Activated CD8-positive, alpha-beta memory T cell treated with anti-CD3 and anti-CD28 coated beads, Interleukin-2, amount 50 U/mL, for 48 hours (primary cell): ENCODE measurements around the gene UGT1A6.
"Not testable (repeated sequence)": the region's sequence is repeated elsewhere in the genome, so short reads cannot be mapped to it uniquely, and the experiment has no call there.

Experiments used
- DNase-seq: peaks from one replicate; pipeline ENCODE4 v3.0.0-alpha.2; 2020

Gene UGT1A6

DNA sequence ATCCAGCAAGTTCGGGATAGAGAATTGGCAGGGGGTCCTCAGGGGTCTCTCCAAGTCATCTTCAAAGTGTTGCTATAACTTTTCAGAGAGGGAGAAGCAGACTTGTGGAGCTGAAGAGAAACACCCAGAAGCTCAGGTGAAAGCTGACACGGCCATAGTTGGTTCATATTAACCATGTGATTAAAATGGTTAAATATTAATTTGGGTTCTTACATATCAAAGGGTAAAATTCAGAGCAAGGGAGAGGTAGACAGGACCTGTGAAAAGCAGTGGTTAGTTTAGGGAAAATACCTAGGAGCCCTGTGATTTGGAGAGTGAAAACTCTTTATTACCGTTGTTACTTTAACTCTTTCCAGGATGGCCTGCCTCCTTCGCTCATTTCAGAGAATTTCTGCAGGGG lies at the start of gene UGT1A6:
UGT1A6 (plus strand) TSS at position 243 of the 400 bp plus-strand sequence; CDS start at position 358, 115 bp downstream.
- DNase-seq: no peak

DNA sequence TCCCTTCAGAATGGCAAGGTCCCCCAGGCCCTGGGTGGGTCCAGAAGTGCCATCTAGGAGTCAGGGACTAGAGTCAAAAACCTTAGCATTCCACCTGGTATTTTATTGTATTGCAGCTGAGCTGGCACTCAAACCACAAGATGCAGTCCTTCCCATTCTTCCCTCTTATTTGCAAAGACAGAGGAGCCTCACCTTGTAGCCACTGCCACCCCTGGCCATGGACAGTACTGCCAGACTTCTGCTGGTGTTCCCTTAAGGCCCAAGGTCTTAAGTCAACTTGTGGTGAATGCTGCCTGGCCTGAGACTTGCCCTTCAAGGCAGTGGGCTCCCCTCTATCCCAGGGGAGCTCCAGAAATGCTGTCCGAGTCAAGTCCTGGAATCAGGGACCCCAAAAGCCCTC lies 49.6 kb upstream of the UGT1A6 start:
- no peak for DNase-seq

DNA sequence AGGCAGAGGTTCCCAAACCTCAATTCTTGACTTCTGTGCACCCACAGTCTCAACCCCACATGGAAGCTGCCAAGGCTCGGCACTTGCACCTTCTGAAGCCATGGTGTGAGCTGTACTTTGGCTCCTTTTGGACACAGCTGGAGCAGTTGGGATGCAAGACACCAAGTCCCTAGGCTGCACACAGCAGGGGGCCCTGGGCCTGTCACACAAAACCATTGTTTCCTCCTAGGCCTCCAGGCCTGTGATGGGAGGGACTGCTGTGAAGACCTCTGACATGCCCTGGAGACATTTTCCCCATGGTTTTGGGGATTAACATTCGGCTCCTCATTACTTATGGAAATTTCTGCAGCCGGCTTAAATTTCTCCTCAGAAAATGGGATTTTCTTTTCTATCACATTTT lies 46.7 kb upstream of the UGT1A6 start:
- not testable (repeated sequence) for DNase-seq

DNA sequence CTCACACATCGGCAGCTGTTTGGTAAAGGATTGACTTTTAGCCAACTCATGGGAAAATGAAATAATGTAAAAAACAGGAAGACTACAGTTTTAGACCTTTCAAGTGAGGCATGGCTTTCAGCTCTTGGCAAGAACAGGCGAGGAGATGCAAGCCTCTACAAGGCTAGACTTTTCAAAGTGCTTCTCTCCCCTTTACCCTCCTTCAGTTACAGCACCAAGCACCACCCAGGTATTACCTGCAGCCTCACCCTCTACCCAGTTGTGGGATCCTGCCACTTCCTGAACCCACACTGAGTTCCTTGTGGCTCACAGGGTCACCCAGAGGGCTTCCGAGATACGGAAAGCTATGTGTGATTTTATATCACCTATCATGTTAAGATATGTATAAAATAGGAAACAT lies 41.7 kb upstream of the UGT1A6 start:
- no peak for DNase-seq

DNA sequence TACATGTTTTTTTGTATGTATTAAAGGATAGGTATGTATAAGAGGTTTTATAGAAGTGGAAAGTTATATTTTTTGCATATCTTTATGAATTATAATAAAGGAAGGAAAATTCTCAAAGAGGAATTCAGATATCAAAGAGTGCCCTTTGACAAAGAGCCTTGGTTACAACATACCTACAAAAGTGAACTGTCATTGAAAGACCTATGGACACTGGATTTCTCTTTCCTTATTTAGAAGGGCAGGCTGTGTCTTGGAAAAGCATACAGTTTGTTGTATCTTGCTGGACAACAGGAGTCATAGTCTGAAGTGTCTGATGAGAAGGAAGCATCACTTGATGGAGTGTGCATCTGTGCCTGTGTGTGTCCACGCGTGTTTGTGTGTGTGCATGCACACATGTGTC lies 41.3 kb upstream of the UGT1A6 start:
- DNase-seq: no peak

DNA sequence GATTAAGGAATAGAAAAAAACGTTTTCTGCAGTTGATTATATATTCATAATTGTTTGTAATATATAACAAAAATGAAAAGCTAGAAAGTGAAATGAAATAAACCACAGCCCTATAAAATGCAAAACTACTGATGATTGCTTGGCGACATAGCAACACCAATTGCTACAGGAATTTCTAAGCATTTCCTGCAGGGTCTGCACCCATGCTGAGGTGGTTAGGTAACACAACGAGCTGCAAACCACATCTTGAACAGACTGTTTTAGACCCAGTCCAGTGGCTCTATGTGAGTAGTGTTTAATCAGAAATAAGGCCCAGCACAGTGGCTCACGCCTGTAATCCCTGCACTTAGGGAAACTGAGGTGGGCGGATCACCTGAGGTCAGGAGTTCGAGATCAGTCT lies 38.2 kb upstream of the UGT1A6 start:
- DNase-seq: no peak

DNA sequence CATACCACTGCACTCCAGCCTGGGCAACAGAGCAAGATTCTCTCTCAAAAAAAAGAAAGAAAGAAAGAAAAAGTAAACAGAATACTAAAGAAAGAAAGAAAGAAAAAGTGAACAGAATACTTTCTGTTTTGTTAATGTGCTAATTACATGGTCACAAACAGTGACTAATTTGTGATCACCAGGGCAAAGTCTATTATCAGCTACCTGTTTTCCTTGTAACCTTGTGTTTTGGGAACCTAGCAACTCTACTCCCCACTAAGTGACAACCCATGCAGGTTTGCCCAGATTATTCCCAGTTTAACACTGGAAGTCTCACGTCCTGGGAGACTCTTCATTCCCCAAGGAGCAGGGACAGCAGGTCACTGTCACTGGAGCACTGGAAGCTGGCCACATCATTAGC lies 37.6 kb upstream of the UGT1A6 start:
- no peak for DNase-seq

DNA sequence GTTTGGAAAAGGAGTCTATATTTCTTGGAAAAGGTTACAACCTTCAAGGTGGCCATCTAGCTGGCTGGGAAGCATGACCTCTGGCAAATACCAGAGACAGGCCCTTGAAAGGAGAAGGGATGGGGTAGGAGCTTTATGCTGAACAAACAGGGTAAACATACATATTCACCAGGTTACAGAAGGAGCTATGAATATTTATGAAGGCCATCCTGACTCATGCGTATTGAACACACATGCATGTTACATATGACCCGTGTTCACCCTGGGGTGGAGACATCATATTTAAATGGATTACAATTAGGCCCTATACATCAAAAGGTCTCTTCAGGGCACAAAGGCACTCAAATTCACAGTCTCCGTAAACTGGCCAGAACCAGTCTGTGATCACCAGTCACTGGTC lies 36.7 kb upstream of the UGT1A6 start:
- DNase-seq: not testable (repeated sequence)

DNA sequence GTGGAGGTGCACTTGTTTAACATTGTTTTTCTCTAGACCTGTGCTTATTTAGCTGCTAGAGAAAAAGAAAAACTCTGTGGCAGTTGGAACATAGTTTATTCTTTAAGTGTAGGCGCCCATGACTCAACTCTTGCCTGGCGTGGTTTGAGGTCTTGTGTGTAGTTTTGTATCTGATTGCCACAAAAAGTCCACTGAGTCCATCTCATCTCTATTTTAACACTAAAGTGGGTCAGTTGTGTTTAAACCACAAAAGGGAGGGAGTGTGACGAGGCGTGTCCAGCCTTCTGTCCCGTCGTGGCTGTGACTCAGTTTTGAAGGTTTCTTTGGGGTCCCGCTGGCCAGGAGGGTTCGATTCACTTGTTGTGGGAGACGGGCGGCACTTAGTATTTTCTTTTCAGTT lies 36.2 kb upstream of the UGT1A6 start:
- no peak for DNase-seq

DNA sequence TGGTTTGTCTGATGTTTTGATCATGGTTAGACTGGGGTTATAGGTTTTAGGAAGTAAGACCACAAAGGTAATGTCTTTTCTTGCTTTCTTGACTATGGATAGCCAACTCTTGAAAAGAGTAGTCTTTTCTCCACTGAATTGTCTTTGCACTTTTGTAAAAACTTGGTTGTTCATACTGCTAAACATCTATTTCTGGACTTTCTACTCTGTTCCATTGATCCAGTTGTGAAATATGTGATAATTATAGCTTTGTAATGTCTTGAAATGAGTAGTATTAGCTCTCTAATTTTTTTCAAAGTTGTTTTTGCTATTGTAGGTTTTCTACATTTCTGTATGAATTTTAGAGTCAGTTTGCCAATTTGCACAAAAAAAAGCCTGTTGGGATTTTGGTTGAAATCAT lies 34.1 kb upstream of the UGT1A6 start:
- DNase-seq: no peak

DNA sequence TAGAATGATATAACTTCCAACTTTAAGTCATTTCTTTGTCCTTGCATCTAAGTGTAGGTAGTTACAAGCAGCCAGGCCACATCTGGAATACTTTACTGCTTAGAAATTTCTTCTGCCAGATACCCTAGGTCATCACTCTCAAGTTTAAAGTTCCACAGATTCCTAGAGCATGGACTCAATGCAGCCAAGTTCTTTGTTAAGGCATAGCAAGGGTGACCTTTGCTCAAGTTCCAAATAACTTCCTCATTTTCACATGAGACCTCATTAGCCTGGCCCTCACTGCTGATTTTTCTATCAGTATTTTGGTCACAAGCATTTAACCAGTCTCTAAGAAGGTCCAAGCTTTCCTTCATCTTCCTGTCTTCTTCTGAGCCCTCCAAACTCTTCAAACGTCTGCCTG lies 28.8 kb upstream of the UGT1A6 start:
- no peak for DNase-seq

DNA sequence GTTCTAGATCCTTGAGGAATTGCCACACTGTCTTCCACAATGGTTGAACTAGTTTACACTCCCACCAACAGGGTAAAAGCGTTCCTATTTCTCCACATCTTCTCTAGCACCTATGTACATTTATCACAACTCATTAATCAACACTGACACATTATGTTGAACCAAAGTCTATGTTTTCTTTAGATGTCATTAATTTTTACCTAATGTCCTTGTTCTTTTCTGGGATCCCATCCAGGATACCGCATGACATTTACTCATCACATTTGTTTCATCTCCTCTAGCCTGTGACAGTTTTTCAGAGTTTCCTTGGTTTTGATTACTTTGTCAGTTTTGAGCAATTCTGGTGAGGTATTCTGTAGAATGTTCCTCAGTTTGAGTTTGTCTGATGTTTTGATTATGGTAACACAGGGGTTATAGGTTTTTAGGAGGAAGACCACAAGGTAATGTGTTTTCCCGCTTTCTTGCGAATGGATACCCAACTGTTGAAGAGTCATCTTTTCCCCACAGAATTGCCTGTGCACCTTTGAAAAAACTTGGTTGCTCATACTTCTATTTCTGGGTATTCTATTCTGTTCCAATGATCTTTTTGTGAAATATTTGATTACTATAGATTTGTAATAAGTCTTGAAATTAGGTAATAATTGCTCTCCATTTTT lies 24.0 kb upstream of the UGT1A6 start:
- DNase-seq: no peak

DNA sequence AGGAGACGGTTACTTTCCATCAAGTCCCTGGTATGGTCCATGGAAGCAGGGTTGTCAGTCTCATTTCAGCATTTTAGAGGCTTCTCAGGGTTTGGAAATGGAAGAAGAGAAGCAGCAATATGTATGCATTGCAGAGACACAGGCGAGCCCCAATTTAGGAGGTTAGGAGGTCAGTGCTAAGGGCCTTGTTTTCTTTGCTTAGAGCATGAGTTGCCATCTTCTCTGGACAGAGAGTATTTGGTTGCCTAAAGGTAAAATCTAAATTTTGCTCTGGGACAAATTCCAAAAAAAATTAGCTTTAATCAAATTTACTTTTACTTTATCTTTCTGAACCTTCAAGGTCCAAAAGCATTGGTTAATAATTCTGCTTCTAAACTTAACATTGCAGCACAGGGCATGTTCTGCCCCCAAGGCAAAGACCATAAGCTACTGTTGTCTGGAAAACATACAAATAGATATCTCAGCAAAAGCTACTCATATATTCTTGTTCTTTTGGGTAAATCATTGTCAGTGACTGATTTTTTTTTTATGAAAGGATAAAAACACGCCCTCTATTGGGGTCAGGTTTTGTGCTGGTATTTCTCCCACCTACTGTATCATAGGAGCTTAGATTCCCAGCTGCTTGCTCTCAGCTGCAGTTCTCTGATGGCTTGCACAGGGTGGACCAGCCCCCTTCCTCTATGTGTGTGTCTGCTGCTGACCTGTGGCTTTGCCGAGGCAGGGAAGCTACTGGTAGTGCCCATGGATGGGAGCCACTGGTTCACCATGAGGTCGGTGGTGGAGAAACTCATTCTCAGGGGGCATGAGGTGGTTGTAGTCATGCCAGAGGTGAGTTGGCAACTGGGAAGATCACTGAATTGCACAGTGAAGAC lies 21.2 kb upstream of the UGT1A6 start, which contains the start of gene UGT1A9:
UGT1A9 (plus strand) TSS at position 609 of the 872 bp plus-strand sequence; CDS start at position 646, 37 bp downstream.
- DNase-seq: no peak

DNA sequence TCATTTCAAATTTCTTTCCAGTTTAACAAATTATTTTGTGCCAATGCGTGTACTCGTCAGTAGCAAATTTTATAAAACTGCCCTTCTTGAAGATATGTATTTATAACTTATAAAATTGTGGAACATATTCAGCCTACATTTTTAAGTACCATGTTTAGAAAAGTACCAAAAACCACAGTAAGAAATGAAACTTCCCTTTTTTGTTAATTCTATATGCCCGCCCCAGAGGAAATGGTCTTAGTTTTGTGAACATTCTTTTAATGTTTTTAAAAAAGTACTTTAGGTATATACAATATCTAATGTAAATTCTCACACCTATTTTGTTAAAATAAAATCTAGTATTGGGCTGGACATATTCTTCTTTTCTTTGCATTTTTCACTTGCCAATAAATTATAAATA lies 19.8 kb upstream of the UGT1A6 start:
- no peak for DNase-seq

DNA sequence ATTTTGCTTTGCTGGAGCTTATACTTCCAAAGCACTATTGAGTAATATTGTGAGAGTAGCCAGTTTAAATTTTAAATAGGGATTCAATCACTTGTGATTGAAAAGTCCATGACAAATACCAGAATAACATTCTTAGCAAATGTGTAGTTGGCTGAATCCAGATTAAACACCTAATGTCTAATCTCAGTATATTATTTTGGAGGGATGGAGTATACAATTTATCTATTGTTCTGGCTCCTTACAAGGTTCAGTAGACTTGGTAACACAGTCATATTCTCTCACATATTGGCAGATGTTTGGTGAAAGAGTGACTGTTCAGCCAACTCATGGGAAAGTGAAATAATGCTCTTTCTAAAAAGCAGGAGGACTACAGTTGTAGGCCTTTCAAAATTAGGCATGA lies 18.8 kb upstream of the UGT1A6 start:
- DNase-seq: no peak

DNA sequence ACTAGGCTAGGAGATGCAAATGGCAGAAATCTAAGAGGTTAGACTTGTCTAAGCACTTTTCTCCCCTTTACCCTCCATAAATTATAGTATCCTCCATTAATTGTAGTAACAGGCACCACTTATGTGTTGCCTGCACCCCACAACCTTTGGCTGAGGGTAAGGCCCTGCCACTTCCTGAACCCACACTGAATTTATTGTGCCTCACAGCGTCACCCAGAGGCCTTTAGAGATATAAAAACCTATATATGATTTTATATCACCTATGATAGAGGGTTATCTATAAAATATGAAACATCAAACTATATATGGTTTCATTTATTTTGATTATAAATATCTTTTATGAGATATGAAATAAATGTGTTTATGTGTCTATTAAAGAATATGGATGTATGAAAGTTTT lies 18.4 kb upstream of the UGT1A6 start:
- no peak for DNase-seq

DNA sequence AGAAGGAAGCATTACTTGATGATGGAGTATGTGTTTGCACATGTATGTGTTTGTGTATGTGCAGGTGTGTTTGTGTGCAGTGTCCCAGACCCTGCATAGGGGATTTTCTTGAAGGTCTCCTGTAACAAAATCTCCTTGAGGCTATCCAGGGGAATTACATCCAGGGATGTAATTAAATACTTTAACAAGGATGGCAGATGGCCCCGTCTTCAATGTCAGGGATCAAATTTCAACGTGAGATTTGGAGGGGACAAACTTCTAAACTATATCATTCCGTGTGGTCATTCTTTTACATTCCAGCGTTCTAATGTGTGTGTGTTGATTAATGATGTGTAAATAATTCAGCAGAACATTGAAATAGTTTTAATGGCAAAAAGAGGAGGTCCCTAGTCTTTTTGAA lies 17.7 kb upstream of the UGT1A6 start:
- DNase-seq: no peak

DNA sequence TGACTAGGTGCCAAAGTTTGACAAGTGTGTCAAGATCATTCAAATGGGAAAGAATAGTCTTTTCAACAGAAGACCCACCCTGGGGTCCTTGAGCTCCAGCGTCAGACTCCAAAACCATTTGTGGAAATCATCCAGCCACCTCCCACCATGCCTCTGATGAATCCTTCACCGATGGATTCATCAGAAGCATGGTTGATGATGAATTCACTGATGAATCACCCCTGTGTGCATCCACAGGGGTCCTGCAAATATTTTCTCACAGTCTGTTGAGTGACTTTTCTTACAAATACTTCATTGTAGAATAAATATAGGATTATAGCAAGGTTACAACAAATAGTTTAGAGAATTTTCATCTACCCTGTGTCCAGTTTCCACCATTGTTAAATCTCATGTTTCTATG lies 16.6 kb upstream of the UGT1A6 start:
- no peak for DNase-seq

DNA sequence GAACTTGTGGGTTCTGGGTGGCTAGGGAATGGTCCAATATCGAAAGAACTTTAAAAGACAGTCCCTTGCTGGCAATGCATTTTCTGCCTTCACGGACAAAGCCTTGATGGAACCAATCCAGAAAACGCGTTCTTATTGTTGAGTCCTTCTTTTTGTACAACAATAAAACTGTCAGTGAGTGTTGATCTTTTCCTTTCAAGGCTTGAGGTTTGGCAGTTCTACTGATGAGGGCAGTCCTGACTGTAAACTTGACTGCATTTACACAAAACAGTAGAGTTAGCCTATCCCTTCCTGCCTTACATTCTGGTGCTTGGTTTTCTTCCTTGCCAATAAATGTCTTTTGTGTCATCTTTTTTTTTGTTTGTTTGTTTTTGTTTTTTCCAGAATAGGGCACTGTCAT lies 13.5 kb upstream of the UGT1A6 start:
- no peak for DNase-seq

DNA sequence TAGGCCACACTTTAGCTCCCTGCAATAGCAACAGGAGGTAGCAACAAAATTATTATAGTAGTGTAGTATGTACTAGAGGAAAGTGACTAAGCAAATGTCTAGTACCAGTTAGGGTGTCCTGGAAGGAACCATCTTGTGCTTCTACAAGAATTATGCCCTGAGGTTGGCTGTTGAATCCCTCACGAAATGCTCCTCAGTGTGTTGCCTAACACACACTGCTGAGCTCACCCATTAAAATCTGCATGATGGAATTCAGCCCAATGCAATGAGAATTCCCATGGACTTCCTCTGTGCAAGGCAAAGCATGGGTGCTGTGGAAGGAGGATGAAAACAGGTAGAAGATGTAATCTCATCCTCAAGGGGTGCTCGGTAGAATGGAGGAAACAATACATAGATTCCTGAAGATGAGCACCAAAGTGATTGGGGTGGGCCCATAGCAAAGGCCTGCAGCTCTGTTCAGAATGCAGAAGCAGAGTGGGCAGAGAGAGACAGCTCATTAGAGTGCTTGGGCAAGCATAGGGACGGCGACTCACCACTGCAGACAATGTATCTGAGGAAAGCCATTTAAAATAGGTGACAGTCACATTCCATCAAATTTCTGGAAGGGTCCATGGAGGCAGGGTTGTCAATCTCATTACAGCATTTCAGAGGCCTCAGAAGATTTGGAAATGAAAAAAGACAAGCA lies 12.2 kb upstream of the UGT1A6 start:
- no peak for DNase-seq

DNA sequence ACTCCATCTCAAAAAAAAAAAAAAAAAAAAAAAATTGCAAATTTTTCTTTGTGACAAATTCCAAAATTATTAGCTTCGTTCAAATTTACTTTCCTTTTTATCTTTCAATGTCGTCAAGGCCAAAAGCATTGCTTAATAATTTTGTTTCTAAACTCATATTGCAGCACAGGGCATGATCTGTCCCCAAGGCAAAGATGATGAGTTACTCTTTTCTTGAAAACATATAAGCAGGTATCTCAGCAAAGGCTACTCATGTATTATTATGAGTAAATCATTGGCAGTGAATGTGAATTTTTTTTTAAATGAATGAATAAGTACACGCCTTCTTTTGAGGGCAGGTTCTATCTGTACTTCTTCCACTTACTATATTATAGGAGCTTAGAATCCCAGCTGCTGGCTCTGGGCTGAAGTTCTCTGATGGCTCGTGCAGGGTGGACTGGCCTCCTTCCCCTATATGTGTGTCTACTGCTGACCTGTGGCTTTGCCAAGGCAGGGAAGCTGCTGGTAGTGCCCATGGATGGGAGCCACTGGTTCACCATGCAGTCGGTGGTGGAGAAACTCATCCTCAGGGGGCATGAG lies 11.1 kb upstream of the UGT1A6 start, which contains the start of gene UGT1A7:
UGT1A7 (plus strand) TSS at position 381 of the 579 bp plus-strand sequence; CDS start at position 418, 37 bp downstream.
- DNase-seq: no peak

DNA sequence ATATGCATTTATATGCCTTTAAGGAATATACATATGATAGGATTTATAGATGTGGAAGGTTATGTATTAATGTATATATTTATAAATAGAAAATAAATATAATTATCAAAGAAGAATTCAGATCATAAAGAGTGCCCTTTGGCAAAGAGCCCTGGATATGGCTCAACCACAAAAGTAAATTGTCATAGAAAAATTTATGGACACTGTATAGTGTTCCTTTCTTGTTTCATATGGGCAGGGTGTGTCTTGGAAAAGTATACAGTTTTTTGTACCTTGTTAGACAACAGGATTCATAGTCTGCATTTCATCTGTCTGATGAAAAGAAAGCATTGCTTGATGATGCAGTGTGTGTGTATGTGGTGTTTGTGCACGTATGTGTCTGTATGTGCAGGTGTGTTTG lies 8.1 kb upstream of the UGT1A6 start:
- no peak for DNase-seq

DNA sequence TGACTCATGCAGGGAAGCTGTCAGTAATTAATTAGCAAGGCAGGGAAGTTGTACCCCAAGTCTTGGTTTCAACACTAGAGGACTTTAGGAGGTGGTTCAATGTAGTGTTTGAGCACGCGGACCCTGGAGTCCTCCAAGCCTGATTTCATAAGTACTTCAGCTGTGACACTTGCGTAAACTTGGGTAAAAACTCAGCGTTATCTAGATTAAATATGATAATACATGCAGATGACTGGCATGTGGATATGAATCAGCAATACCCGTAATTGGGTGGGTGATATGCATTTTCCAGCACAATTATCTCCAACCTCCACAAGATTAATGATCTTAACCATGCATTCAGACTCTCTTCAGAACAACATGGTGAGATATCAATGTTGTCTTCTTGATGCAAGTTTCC lies 5.8 kb upstream of the UGT1A6 start:
- no peak for DNase-seq
